AG04449 (cell line): Measurements from ENCODE around the gene GDPD5.
A peak's percentile ranks its signal among the peaks of the same experiment; 100 is the strongest.

Experiments
- CTCF ChIA-PET: fragments of 350-600 bp; formaldehyde crosslinking; extraction: SDS; loops from one replicate; lab custom pipeline; 2021; ENCODE audit warnings: antibody characterized with exemption; lab: Yijun Ruan, JAX
- POLR2A ChIA-PET: fragments of 400-600, 350-600 bp; formaldehyde crosslinking; extraction: SDS; loops from one replicate; lab custom pipeline; 2020; ENCODE audit warnings: antibody characterized with exemption, inconsistent platforms; lab: Yijun Ruan, JAX
- DNase-seq: peaks from one replicate; pipeline ENCODE4 v3.0.0-alpha.2; 2010; ENCODE audit warnings: low read depth, low spot score
- H3K4me3 ChIP-seq: 2 replicates; pipeline ENCODE4 v1.5.1; 2011; ENCODE audit warnings: low read depth, mild to moderate bottlenecking, control low read depth, low read length
- CTCF ChIP-seq: IDR thresholded peaks from one replicate; pipeline ENCODE4 v1.5.1; 2011; ENCODE audit warnings: mild to moderate bottlenecking, moderate library complexity, low read length, control low read depth, inconsistent platforms; ENCODE audit not compliant: insufficient read depth; ENCODE audit errors: missing control alignments

GDPD5 gene

GRCh38 chr11:75406338-75406777 is 119.4 kb downstream of the GDPD5 start:
- no peak overlapping the region for H3K4me3 ChIP-seq
- no peak for TF ChIP-seq CTCF
- DNase-seq: no peak
- ChIA-PET POLR2A (no interaction called here), CTCF (interaction anchor here (1.1 to 7.1 kb wide), 5 partner anchors 12 to 130 kb away, joined by 3 to 122 read pairs (median 5); partner anchors contain the start of gene GDPD5)

GRCh38 chr11:75403983-75404658 is 121.6 kb downstream of the GDPD5 start:
- DNase-seq: no peak
- ChIA-PET CTCF (interaction anchor here (1.4 to 7.1 kb wide), 3 partner anchors 15 to 125 kb away, joined by 3 to 122 read pairs (median 10); partner anchors contain the start of gene GDPD5), POLR2A (no interaction called here)
- TF ChIP-seq CTCF: no peak
- H3K4me3 ChIP-seq: no peak overlapping the region

GRCh38 chr11:75403037-75403436 is 122.7 kb downstream of the GDPD5 start:
- H3K4me3 ChIP-seq: no peak overlapping the region
- no peak for TF ChIP-seq CTCF
- ChIA-PET CTCF (interaction anchor here (0.9 to 7.1 kb wide), 6 partner anchors 14 to 126 kb away, joined by 3 to 122 read pairs (median 3); partner anchors contain the start of gene GDPD5), POLR2A (no interaction called here)
- no peak for DNase-seq

GRCh38 chr11:75402002-75402773 is 123.6 kb downstream of the GDPD5 start:
- CTCF ChIA-PET: interaction anchor here (0.9 to 7.1 kb wide), 6 partner anchors 9 to 130 kb away, joined by 3 to 122 read pairs (median 4); partner anchors contain the start of gene GDPD5
- no peak for DNase-seq
- POLR2A ChIA-PET: no interaction called here
- H3K4me3 ChIP-seq: peak overlapping the region; percentile 15; the same call in 1 of the 2 replicates
- TF ChIP-seq CTCF: no peak

- TF ChIP-seq CTCF: no peak
- POLR2A ChIA-PET: interaction anchor here (0.8 to 2.0 kb wide), 7 partner anchors 13 to 168 kb away, joined by 3 to 8 read pairs (median 3); no protein-coding TSS in a partner anchor
- CTCF ChIA-PET: interaction anchor here (0.6 to 4.6 kb wide), 13 partner anchors 8 to 132 kb away, joined by 3 to 66 read pairs (median 7); no protein-coding TSS in a partner anchor
- peak overlapping the region; percentile 97 for H3K4me3 ChIP-seq
- DNase-seq: no peak
Measured at GRCh38 chr11:75400146-75400865, 125.4 kb downstream of the GDPD5 start.
